GM06990 (cell line): ENCODE measurements around the gene FUT8.

Experiments
- DNase-seq: peaks from one replicate; pipeline ENCODE4 v3.0.0-alpha.2; 2011; ENCODE audit not compliant: insufficient read length; ENCODE audit errors: extremely low read depth
- H3K27me3 ChIP-seq: replicated peaks from 2 replicates; pipeline ENCODE4 v1.6.0; 2011; ENCODE audit warnings: low read length; ENCODE audit not compliant: control insufficient read depth, insufficient read depth
- H3K36me3 ChIP-seq: 2 replicates; pipeline ENCODE4 v1.5.1; 2011; ENCODE audit warnings: low read length; ENCODE audit not compliant: control insufficient read depth, insufficient read depth
- H3K4me3 ChIP-seq: replicated peaks from 2 replicates; pipeline ENCODE4 v1.5.1; 2011; ENCODE audit warnings: low read depth, mild to moderate bottlenecking, control low read depth, low read length
- TF ChIP-seq, protein P1 (sequence below): IDR thresholded peaks from 2 replicates; pipeline ENCODE4 v1.5.1; 2011; ENCODE audit warnings: low read length, control low read depth, mild to moderate bottlenecking, inconsistent platforms; ENCODE audit not compliant: insufficient read depth, poor library complexity, severe bottlenecking

The FUT8 gene

DNA sequence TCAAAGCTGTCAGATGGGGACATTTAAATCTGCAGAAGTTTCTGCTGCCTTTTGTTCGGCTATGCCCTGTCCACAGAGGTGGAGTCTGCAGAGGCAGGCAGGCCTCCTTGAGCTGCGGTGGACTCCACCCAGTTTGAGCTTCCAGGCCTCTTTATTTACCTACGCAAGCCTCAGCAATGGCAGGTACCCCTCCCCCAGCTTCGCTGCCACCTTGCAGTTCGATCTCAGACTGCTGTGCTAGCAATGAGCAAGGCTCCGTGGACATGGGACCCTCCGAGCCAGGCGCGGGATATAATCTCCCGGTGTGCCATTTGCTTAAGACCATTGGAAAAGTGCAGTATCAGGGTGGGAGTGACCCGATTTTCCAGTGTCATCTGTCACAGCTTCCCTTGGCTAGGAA lies 115.5 kb downstream of the FUT8 start:
- DNase-seq = no peak
- TF ChIP-seq, protein P1, sequence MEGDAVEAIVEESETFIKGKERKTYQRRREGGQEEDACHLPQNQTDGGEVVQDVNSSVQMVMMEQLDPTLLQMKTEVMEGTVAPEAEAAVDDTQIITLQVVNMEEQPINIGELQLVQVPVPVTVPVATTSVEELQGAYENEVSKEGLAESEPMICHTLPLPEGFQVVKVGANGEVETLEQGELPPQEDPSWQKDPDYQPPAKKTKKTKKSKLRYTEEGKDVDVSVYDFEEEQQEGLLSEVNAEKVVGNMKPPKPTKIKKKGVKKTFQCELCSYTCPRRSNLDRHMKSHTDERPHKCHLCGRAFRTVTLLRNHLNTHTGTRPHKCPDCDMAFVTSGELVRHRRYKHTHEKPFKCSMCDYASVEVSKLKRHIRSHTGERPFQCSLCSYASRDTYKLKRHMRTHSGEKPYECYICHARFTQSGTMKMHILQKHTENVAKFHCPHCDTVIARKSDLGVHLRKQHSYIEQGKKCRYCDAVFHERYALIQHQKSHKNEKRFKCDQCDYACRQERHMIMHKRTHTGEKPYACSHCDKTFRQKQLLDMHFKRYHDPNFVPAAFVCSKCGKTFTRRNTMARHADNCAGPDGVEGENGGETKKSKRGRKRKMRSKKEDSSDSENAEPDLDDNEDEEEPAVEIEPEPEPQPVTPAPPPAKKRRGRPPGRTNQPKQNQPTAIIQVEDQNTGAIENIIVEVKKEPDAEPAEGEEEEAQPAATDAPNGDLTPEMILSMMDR = no peak
- H3K4me3 ChIP-seq = no peak overlapping the region
- no peaks in the 10 kb centered on the region; the same call in none of the 2 replicates for H3K36me3 ChIP-seq
- no peaks in the 10 kb centered on the region for H3K27me3 ChIP-seq

DNA sequence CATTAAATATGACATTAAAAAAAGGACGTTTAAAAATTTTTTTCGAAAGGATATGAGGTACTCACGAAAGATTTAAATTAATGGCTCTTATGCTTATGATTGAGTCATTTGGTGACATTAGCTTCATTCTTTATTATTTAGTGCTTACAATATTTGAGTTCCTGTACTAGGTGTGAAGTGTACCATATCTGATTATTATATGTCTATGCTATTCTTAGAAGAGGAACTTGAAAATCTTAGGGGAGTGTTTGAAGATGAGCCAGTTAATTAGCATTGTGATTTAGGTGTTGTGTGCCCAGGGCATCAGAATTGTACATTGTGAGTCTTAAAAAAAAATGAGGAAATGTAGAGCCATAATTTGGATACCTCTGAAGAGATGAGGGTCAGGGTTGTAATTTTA lies 118.6 kb downstream of the FUT8 start:
- no peak for DNase-seq
- Histone ChIP-seq H3K27me3 (no peaks in the 10 kb centered on the region), H3K4me3 (no peak overlapping the region), H3K36me3 (no peaks in the 10 kb centered on the region; the same call in none of the 2 replicates)
- TF ChIP-seq, protein P1 = no peak

DNA sequence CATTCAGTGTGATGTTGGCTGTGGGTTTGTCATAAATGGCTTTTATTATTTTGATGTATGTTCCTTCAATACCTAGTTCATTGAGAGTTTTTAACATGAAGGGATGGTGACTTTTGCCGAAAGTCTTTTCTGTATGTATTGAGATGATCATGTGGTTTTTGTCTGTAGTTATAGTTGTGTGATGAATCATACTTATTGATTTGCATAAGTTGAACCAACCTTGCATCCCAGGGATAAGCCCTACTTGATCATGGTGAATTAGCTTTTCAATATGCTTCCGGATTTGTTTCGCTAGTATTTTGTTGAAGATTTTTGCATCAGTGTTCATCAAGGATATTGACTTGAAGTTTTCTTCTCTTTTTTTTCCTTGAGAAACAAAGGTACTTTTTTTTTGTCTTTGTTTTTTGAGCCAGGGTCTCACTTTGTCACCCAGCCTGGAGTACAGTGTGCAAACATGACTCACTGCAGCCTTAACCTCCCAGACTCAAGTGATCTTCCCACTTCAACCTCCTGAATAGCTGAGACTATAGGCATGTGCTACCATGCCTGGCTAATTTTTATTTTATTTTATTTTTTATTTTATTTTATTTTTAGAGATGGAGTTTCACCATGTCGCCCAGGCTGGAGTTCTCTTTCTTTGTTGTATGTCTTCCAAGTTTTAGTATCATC lies 121.3 kb downstream of the FUT8 start:
- Histone ChIP-seq H3K36me3 (peaks cover 2% of the 10 kb centered on the region; the same call in 1 of the 2 replicates), H3K27me3 (no peaks in the 10 kb centered on the region), H3K4me3 (no peak overlapping the region)
- TF ChIP-seq, protein P1 = no peak
- no peak for DNase-seq

DNA sequence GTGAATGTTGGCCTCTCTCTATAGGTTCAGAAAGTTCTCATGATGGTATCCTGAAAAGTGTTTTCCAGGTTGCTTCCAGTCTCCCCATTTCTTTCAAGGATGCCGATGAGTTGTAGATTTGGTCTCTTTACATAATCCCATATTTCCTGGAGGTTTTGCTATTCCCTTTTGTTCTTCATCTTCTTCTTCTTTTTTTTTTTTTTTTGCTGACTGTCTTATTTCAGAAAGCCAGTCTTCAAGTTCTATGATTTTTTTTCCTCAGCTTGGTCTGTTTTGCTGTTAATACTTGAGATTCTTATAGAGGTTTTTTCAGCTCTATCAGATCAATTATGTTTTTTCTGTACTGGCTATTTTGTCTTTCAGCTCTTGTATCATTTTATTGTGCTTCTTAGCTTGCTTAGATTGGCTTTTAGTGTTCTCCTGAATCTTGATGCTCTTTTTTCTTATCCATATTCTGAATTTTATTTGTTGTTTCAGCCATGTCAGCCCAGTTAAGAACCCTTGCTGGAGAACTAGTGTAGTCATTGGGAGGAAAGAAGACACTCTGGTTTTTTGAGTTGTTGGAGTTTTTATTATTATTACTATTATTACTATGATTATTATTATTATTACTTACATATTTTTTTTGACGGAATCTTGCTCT lies 124.4 kb downstream of the FUT8 start:
- Histone ChIP-seq H3K4me3 (no peak overlapping the region), H3K36me3 (peaks cover 2% of the 10 kb centered on the region; the same call in 1 of the 2 replicates), H3K27me3 (no peaks in the 10 kb centered on the region)
- DNase-seq = no peak
- TF ChIP-seq, protein P1 = no peak

DNA sequence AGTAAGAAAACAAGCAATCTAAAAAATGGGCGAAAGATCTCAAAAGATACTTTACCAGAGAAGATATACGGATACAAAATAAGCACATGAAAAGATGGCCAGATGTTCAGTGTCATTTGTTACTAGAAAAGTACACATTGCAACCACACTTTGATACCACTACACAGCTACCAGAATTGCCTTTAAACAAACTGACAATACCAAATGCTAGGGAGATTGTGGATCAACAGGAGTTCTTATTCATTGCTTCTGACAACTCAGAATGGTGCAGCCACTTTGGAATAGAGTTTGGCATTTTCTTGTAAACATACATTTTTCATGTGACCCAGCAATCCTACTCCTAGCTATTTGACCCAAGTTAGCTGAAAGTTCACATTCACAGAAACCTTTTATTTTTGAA lies 136.3 kb downstream of the FUT8 start:
- Histone ChIP-seq H3K27me3 (no peaks in the 10 kb centered on the region), H3K4me3 (no peak overlapping the region), H3K36me3 (no peaks in the 10 kb centered on the region)
- TF ChIP-seq, protein P1 = no peak
- no peak for DNase-seq
